SU-DHL-6 (cell line): ENCODE measurements around the gene C1orf74.

Experiments
- H2AFZ ChIP-seq: fragments of 200-600 bp; sonication (generic); 2 replicates; pipeline ENCODE4 v1.6.1; 2014; ENCODE audit warnings: low read depth, mild to moderate bottlenecking, moderate library complexity, mixed read lengths, antibody characterized with exemption, low read length; ENCODE audit not compliant: severe bottlenecking
- H3F3A ChIP-seq: fragments of 200-600 bp; shearing (Covaris generic); 2 replicates; pipeline ENCODE4 v1.6.0; 2016; ENCODE audit warnings: antibody characterized with exemption, mild to moderate bottlenecking; ENCODE audit not compliant: insufficient read depth
- H3K27ac ChIP-seq: fragments of 200-600 bp; sonication (generic); 2 replicates; pipeline ENCODE4 v1.5.1; 2016; ENCODE audit warnings: low read depth, mild to moderate bottlenecking, low read length, moderate library complexity, mixed read lengths
- H3K27me3 ChIP-seq: fragments of 200-600 bp; sonication (generic), shearing (Covaris generic); 2 replicates; pipeline ENCODE4 v1.6.0; 2014; ENCODE audit warnings: mild to moderate bottlenecking, low read length
- H3K36me3 ChIP-seq: fragments of 200-600 bp; sonication (generic); 2 replicates; pipeline ENCODE4 v1.6.1; 2014; ENCODE audit warnings: mild to moderate bottlenecking, low read length, mixed read lengths
- H3K4me2 ChIP-seq: fragments of 300-600, 200-600 bp; shearing (Covaris generic), sonication (generic); 2 replicates; pipeline ENCODE4 v1.6.0; 2014; ENCODE audit warnings: low read length, low read depth, mild to moderate bottlenecking; ENCODE audit not compliant: poor library complexity, severe bottlenecking
- H3K4me3 ChIP-seq: fragments of 200-600 bp; sonication (generic); 2 replicates; pipeline ENCODE4 v1.5.1; 2014; ENCODE audit warnings: antibody characterized with exemption, low read length, mild to moderate bottlenecking, mixed read lengths; ENCODE audit not compliant: insufficient read depth, poor library complexity, severe bottlenecking
- H3K79me2 ChIP-seq: fragments of 200-600 bp; sonication (generic); 2 replicates; pipeline ENCODE4 v1.6.1; 2014; ENCODE audit warnings: mild to moderate bottlenecking, low read length, moderate library complexity; ENCODE audit not compliant: insufficient read depth
- H3K9ac ChIP-seq: fragments of 200-600 bp; sonication (generic); 2 replicates; pipeline ENCODE4 v1.7.0; 2014; ENCODE audit warnings: mild to moderate bottlenecking, low read length
- H3K9me2 ChIP-seq: fragments of 200-600 bp; sonication (generic); replicated peaks from 2 replicates; pipeline ENCODE4 v1.6.1; 2014; ENCODE audit warnings: low read length; ENCODE audit not compliant: insufficient read depth
- H3K9me3 ChIP-seq: fragments of 200-600 bp; sonication (generic); 2 replicates; pipeline ENCODE4 v1.6.1; 2014; ENCODE audit warnings: low read length, mixed read lengths; ENCODE audit not compliant: insufficient read depth
- H4K20me1 ChIP-seq: fragments of 200-600 bp; sonication (generic); 2 replicates; pipeline ENCODE4 v1.6.1; 2014; ENCODE audit warnings: low read depth, mild to moderate bottlenecking, antibody characterized with exemption, low read length, moderate library complexity, mixed read lengths
- CTCF ChIP-seq: fragments of 200-600 bp; sonication (generic); IDR thresholded peaks from one replicate; pipeline ENCODE4 v1.5.1; 2017; ENCODE audit warnings: antibody characterized with exemption, mild to moderate bottlenecking, low read length, moderate library complexity; ENCODE audit not compliant: insufficient read depth, poor library complexity, severe bottlenecking
- EZH2phosphoT487 ChIP-seq: fragments of 200-600 bp; sonication (generic), shearing (Covaris generic); conservative IDR thresholded peaks from 2 replicates; pipeline ENCODE4 v1.6.1; 2018; ENCODE audit warnings: mild to moderate bottlenecking, antibody characterized with exemption, low read length, moderate library complexity, mixed read lengths

Gene C1orf74

DNA sequence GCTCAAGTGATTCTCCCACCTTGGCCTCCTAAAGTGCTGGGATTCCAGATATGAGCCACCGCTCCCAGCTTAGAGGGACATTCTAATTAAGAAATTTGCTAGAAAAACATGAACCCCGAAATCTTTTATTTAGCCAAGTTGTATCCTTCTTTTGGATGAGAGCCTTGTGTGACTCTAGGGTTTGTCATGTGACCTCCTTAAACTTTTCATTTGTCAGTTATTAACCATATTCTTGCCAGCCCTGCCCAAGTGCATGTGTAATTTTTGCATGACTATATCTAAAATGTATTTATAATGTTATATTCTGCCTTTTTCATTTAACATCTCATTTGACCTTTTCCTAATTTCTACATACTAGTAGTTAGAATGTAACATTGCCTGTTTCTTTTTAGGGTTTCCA is 45.4 kb upstream of the C1orf74 start:
- no peak overlapping the region for H3K27ac ChIP-seq
- H3K4me2 ChIP-seq = peak overlapping the region; percentile 65
- H3K9ac ChIP-seq = no peak overlapping the region
- no peaks in the 10 kb centered on the region for H3K9me2 ChIP-seq
- H2AFZ ChIP-seq = no peak overlapping the region
- no peak overlapping the region for H3K4me3 ChIP-seq
- H4K20me1 ChIP-seq = no peaks in the 10 kb centered on the region
- H3K27me3 ChIP-seq = no peaks in the 10 kb centered on the region
- H3K9me3 ChIP-seq = no peaks in the 10 kb centered on the region
- H3F3A ChIP-seq = 0 out of 2 replicates have a peak, but pooled peaks cover 3% of the 10 kb centered on the region
- peaks cover 32% of the 10 kb centered on the region; the same call in 1 of the 2 replicates for H3K36me3 ChIP-seq
- peaks cover 32% of the 10 kb centered on the region for H3K79me2 ChIP-seq
- TF ChIP-seq CTCF (no peak), EZH2phosphoT487 (no peak)

DNA sequence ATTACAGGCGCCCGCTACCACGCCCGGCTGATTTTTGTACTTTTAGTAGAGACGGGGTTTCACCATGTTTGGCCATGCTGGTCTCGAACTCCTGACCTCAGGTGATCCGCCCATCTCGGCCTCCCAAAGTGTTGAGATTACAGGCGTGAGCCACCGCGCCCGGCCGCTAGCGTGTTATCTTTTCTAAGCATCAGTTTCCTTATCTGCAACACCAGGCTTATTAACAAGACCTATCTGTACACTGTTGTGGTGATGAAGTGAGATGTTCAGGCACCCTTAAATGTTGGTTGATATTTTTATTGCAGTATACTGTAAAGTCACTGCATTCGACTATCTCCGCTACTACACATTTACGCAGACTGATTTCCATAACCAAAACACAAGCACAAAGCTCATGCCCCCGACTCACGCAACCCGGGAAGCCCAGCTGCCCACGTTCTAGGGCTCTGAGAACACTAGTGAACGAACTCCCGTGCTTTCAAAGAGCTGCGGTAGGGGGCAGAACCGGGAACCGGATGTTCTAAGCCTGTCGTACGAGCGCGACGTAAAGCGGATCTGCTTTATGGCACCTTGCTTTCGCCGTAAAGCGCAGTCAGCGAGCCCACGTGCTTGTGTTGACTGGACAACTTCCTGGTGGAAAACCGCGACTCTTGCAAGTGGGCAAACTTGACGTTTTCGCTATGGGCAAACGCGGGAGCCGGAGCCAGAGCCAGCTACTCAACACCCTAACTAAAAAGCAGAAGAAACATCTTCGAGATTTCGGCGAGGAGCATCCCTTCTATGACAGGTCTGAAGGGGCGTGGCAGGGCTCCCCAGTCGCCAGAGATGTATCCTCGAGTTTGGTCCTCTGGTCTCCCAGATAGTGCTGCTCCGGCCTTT is 43.3 kb upstream of the C1orf74 start, which contains the start of gene UTP25:
Gene UTP25 (plus strand): TSS at position 589 of the 879 bp plus-strand sequence. CDS start 92 bp downstream, at position 681.
- H3F3A ChIP-seq = 0 out of 2 replicates have a peak, but pooled peaks cover 3% of the 10 kb centered on the region
- H3K4me2 ChIP-seq = peak within 1 kb of the TSS; percentile 65
- H3K36me3 ChIP-seq = peaks cover 19% of the 10 kb centered on the region; the same call in 1 of the 2 replicates
- TF ChIP-seq CTCF (peak; percentile 43), EZH2phosphoT487 (no peak)
- no peaks in the 10 kb centered on the region for H3K9me3 ChIP-seq
- H3K9me2 ChIP-seq = no peaks in the 10 kb centered on the region
- no peaks in the 10 kb centered on the region for H4K20me1 ChIP-seq
- H3K27me3 ChIP-seq = no peaks in the 10 kb centered on the region
- H3K79me2 ChIP-seq = peaks cover 32% of the 10 kb centered on the region
- peak within 1 kb of the TSS; percentile 82 for H3K4me3 ChIP-seq
- H3K9ac ChIP-seq = peak within 1 kb of the TSS; percentile 71
- H3K27ac ChIP-seq = peak within 1 kb of the TSS; percentile 44
- peak within 1 kb of the TSS; percentile 81 for H2AFZ ChIP-seq

DNA sequence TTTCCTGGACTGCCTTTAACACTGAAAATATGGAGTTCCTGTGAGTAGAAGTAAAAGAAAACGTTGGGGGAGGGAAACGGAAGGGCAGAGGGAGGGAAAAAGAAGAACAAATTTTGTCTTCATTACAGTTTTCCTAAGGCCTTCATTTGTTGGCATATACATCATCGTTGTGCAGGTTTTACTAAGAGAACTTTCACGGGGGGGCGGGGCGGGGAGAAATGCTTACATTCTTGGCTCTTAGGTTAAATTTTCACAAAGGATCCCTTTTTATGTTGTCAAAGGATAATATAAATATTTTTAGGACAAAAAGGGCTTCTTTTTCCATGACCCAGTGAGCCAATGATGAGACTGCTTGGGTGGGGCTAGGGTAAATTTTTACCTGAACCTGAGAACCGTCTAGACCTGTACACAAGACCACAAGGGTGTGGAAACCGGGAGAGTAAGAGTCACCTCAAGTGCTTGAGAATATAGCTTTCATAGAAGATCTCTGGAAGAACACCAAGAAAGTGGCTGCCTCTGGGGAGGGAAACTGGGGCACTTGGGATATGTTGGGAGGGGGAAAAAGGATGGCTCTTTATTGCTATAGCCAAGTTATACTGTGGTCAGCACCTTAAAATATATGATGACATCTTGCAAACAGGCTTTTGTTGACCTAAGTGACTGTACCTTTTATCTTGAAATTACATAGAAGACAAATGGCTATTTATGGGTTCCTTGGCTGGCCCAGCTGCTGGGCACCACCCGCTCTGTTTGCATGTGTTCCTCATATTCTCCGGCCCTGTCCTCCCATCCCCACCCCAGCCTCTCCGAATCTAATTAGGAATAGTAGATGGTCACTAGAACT is 41.5 kb upstream of the C1orf74 start:
- Histone ChIP-seq H3K9me3 (no peaks in the 10 kb centered on the region), H3K36me3 (peaks cover 5% of the 10 kb centered on the region; the same call in 1 of the 2 replicates), H2AFZ (no peak overlapping the region), H4K20me1 (no peaks in the 10 kb centered on the region), H3K9me2 (no peaks in the 10 kb centered on the region), H3K9ac (no peak overlapping the region), H3F3A (0 out of 2 replicates have a peak, but pooled peaks cover 3% of the 10 kb centered on the region), H3K27ac (no peak overlapping the region), H3K4me2 (no peak overlapping the region), H3K27me3 (no peaks in the 10 kb centered on the region), H3K4me3 (no peak overlapping the region), H3K79me2 (peaks cover 28% of the 10 kb centered on the region)
- no peak for TF ChIP-seq EZH2phosphoT487
- no peak for TF ChIP-seq CTCF
